ACC112 (cell line): Measurements from ENCODE around the gene FAM81A.
"Not testable (repeated sequence)": the region's sequence is repeated elsewhere in the genome, so short reads cannot be mapped to it uniquely, and the experiment has no call there.

Experiments
- H2AFZ ChIP-seq: fragments of 200-600 bp; sonication (generic); one replicate; pipeline ENCODE4 v1.6.0; 2017; ENCODE audit warnings: antibody characterized with exemption, low read length; ENCODE audit not compliant: unreplicated experiment
- H3K27ac ChIP-seq: fragments of 200-600 bp; sonication (generic); 2 replicates; pipeline ENCODE4 v1.5.1; 2014; ENCODE audit warnings: low read depth, mild to moderate bottlenecking, antibody characterized with exemption, low read length, moderate library complexity
- H3K27me3 ChIP-seq: fragments of 200-600 bp; sonication (generic); 2 replicates; pipeline ENCODE4 v1.6.1; 2014; ENCODE audit warnings: mild to moderate bottlenecking, antibody characterized with exemption, low read length, moderate library complexity, mixed read lengths; ENCODE audit not compliant: insufficient read depth
- H3K36me3 ChIP-seq: fragments of 200-600 bp; sonication (generic); 2 replicates; pipeline ENCODE4 v1.6.1; 2016; ENCODE audit warnings: mild to moderate bottlenecking, antibody characterized with exemption, low read length, moderate library complexity, mixed read lengths; ENCODE audit not compliant: insufficient read depth
- H3K4me1 ChIP-seq: fragments of 200-600 bp; sonication (generic); one replicate; pipeline ENCODE4 v1.6.1; 2016; ENCODE audit warnings: low read length, mixed read lengths; ENCODE audit not compliant: insufficient read depth, unreplicated experiment, control insufficient read depth
- H3K4me3 ChIP-seq: fragments of 200-600 bp; sonication (generic); 2 replicates; pipeline ENCODE4 v1.5.1; 2014; ENCODE audit warnings: mild to moderate bottlenecking, low read depth, low read length
- H3K79me2 ChIP-seq: fragments of 200-600 bp; sonication (generic); one replicate; pipeline ENCODE4 v1.6.0; 2016; ENCODE audit warnings: low read length; ENCODE audit not compliant: control insufficient read depth, unreplicated experiment, insufficient read depth

Gene FAM81A

GRCh38 chr15:59524331-59524731 lies 86.3 kb downstream of the FAM81A start:
- H3K27ac ChIP-seq = no peak overlapping the region
- H2AFZ ChIP-seq = no peak overlapping the region
- H3K79me2 ChIP-seq = no peaks in the 10 kb centered on the region
- H3K36me3 ChIP-seq = no peaks in the 10 kb centered on the region
- no peaks in the 10 kb centered on the region for H3K4me1 ChIP-seq
- H3K4me3 ChIP-seq = no peak overlapping the region
- H3K27me3 ChIP-seq = no peaks in the 10 kb centered on the region

- not testable (repeated sequence) for H3K36me3 ChIP-seq, H3K4me3 ChIP-seq, H3K4me1 ChIP-seq, H3K27ac ChIP-seq, H3K79me2 ChIP-seq, H2AFZ ChIP-seq, H3K27me3 ChIP-seq
Observed at GRCh38 chr15:59526466-59526865, 88.5 kb downstream of the FAM81A start.

- H3K27ac ChIP-seq = no peak overlapping the region
- H2AFZ ChIP-seq = no peak overlapping the region
- H3K27me3 ChIP-seq = no peaks in the 10 kb centered on the region
- no peak overlapping the region for H3K4me3 ChIP-seq
- H3K4me1 ChIP-seq = no peaks in the 10 kb centered on the region
- no peaks in the 10 kb centered on the region for H3K79me2 ChIP-seq
- no peaks in the 10 kb centered on the region for H3K36me3 ChIP-seq
Observed at GRCh38 chr15:59528429-59528828, 90.4 kb downstream of the FAM81A start.

GRCh38 chr15:59528961-59529402 lies 91.0 kb downstream of the FAM81A start:
- no peaks in the 10 kb centered on the region for H3K79me2 ChIP-seq
- no peaks in the 10 kb centered on the region for H3K27me3 ChIP-seq
- no peaks in the 10 kb centered on the region for H3K36me3 ChIP-seq
- no peaks in the 10 kb centered on the region for H3K4me1 ChIP-seq
- no peak overlapping the region for H2AFZ ChIP-seq
- H3K27ac ChIP-seq = no peak overlapping the region
- no peak overlapping the region for H3K4me3 ChIP-seq

GRCh38 chr15:59531066-59531675 lies 93.2 kb downstream of the FAM81A start:
- no peak overlapping the region for H3K4me3 ChIP-seq
- H3K79me2 ChIP-seq = no peaks in the 10 kb centered on the region
- no peaks in the 10 kb centered on the region for H3K27me3 ChIP-seq
- H3K36me3 ChIP-seq = no peaks in the 10 kb centered on the region
- no peaks in the 10 kb centered on the region for H3K4me1 ChIP-seq
- no peak overlapping the region for H3K27ac ChIP-seq
- H2AFZ ChIP-seq = no peak overlapping the region

- no peaks in the 10 kb centered on the region for H3K79me2 ChIP-seq
- H3K4me3 ChIP-seq = no peak overlapping the region
- no peaks in the 10 kb centered on the region for H3K27me3 ChIP-seq
- no peaks in the 10 kb centered on the region for H3K4me1 ChIP-seq
- no peaks in the 10 kb centered on the region for H3K36me3 ChIP-seq
- H2AFZ ChIP-seq = peak overlapping the region; percentile 70
- H3K27ac ChIP-seq = no peak overlapping the region
Observed at GRCh38 chr15:59532770-59533379, 94.9 kb downstream of the FAM81A start.

- Histone ChIP-seq H3K4me3 (no peak overlapping the region), H3K79me2 (no peaks in the 10 kb centered on the region), H3K36me3 (no peaks in the 10 kb centered on the region), H3K27ac (no peak overlapping the region), H2AFZ (no peak overlapping the region), H3K4me1 (no peaks in the 10 kb centered on the region), H3K27me3 (no peaks in the 10 kb centered on the region)
Observed at GRCh38 chr15:59536553-59536952, 98.6 kb downstream of the FAM81A start.

- no peak overlapping the region for H3K4me3 ChIP-seq
- H3K27me3 ChIP-seq = no peaks in the 10 kb centered on the region
- no peaks in the 10 kb centered on the region for H3K4me1 ChIP-seq
- H3K36me3 ChIP-seq = no peaks in the 10 kb centered on the region
- H3K27ac ChIP-seq = no peak overlapping the region
- H3K79me2 ChIP-seq = no peaks in the 10 kb centered on the region
- H2AFZ ChIP-seq = no peak overlapping the region
Observed at GRCh38 chr15:59537403-59537802, 99.4 kb downstream of the FAM81A start.

- Histone ChIP-seq H3K27me3 (no peaks in the 10 kb centered on the region), H3K79me2 (no peaks in the 10 kb centered on the region), H3K36me3 (no peaks in the 10 kb centered on the region), H3K27ac (no peak overlapping the region), H3K4me1 (no peaks in the 10 kb centered on the region), H2AFZ (no peak overlapping the region), H3K4me3 (no peak overlapping the region)
Observed at GRCh38 chr15:59538494-59538893, 100.5 kb downstream of the FAM81A start.

GRCh38 chr15:59539799-59540198 lies 101.8 kb downstream of the FAM81A start:
- Histone ChIP-seq H3K4me1 (no peaks in the 10 kb centered on the region), H3K27me3 (no peaks in the 10 kb centered on the region), H3K27ac (no peak overlapping the region), H3K36me3 (no peaks in the 10 kb centered on the region), H3K4me3 (no peak overlapping the region), H2AFZ (no peak overlapping the region), H3K79me2 (no peaks in the 10 kb centered on the region)

- H3K4me3 ChIP-seq = no peak overlapping the region
- no peak overlapping the region for H2AFZ ChIP-seq
- no peaks in the 10 kb centered on the region for H3K36me3 ChIP-seq
- H3K79me2 ChIP-seq = no peaks in the 10 kb centered on the region
- no peak overlapping the region for H3K27ac ChIP-seq
- no peaks in the 10 kb centered on the region for H3K4me1 ChIP-seq
- no peaks in the 10 kb centered on the region for H3K27me3 ChIP-seq
Observed at GRCh38 chr15:59540654-59541053, 102.7 kb downstream of the FAM81A start.
